Neural progenitor cell (in vitro differentiated cells): ENCODE measurements around the gene C1QA. TPM values are rescaled to one million over a fixed set of nuclear protein-coding genes. Genes with fewer than 3 reads are reported as not detected.

Experiments
- DNase-seq: peaks from one replicate; pipeline ENCODE4 v3.0.0-alpha.2; 2016; ENCODE audit warnings: low spot score
- H2AFZ ChIP-seq: fragments of 200-600 bp; sonication (generic); replicated peaks from 2 replicates; pipeline ENCODE4 v1.6.1; 2016; ENCODE audit warnings: antibody characterized with exemption
- H3F3A ChIP-seq: fragments of 200-600 bp; sonication (generic); 2 replicates; pipeline ENCODE4 v1.6.1; 2016; ENCODE audit warnings: antibody characterized with exemption, low read depth
- H3K27ac ChIP-seq: fragments of 200-600 bp; sonication (generic); 2 replicates; pipeline ENCODE4 v1.5.1; 2016; ENCODE audit warnings: mild to moderate bottlenecking
- H3K27me3 ChIP-seq: fragments of 200-600 bp; sonication (generic); 2 replicates; pipeline ENCODE4 v1.6.1; 2016; ENCODE audit warnings: mild to moderate bottlenecking, moderate library complexity
- H3K36me3 ChIP-seq: fragments of 200-600 bp; sonication (generic); 2 replicates; pipeline ENCODE4 v1.5.1; 2016
- H3K4me1 ChIP-seq: fragments of 200-600 bp; sonication (generic); 2 replicates; pipeline ENCODE4 v1.6.1; 2016; ENCODE audit warnings: mixed run types
- H3K4me2 ChIP-seq: fragments of 200-600 bp; sonication (generic); 2 replicates; pipeline ENCODE4 v1.6.1; 2016
- H3K4me3 ChIP-seq: fragments of 200-600 bp; sonication (generic); 2 replicates; pipeline ENCODE4 v1.5.1; 2016
- H3K79me2 ChIP-seq: fragments of 200-600 bp; sonication (generic); 2 replicates; pipeline ENCODE4 v1.6.1; 2016; ENCODE audit warnings: low read depth
- H3K9ac ChIP-seq: fragments of 200-600 bp; sonication (generic); 2 replicates; pipeline ENCODE4 v1.6.1; 2016
- H3K9me3 ChIP-seq: fragments of 200-600 bp; sonication (generic); 2 replicates; pipeline ENCODE4 v1.5.1; 2016; ENCODE audit warnings: low read depth
- H4K20me1 ChIP-seq: fragments of 200-600 bp; sonication (generic); 2 replicates; pipeline ENCODE4 v1.6.1; 2016; ENCODE audit warnings: low read depth
- H3K27ac Mint-ChIP-seq: 3 replicates; pipeline ENCODE4 v1.8.0; 2021; ENCODE audit warnings: mixed read lengths
- H3K27me3 Mint-ChIP-seq: 2 replicates; pipeline ENCODE4 v1.8.0; 2022; ENCODE audit warnings: low read depth, mild to moderate bottlenecking, inconsistent platforms, moderate library complexity, mixed read lengths; ENCODE audit not compliant: insufficient read depth
- H3K36me3 Mint-ChIP-seq: 3 replicates; pipeline ENCODE4 v1.8.0; 2021; ENCODE audit warnings: mixed read lengths
- H3K4me1 Mint-ChIP-seq: 3 replicates; pipeline ENCODE4 v1.8.0; 2021; ENCODE audit warnings: mixed read lengths
- H3K4me3 Mint-ChIP-seq: 3 replicates; pipeline ENCODE4 v1.8.0; 2021; ENCODE audit warnings: mild to moderate bottlenecking, moderate library complexity, mixed read lengths
- H3K9me3 Mint-ChIP-seq: 3 replicates; pipeline ENCODE4 v1.8.0; 2020; ENCODE audit warnings: mixed read lengths
- CTCF ChIP-seq: fragments of 200-600 bp; sonication (generic); IDR thresholded peaks from 2 replicates; pipeline ENCODE4 v1.5.1; 2017; ENCODE audit warnings: antibody characterized with exemption, mild to moderate bottlenecking
- EZH2 ChIP-seq: fragments of 200-600 bp; sonication (generic); IDR thresholded peaks from 2 replicates; pipeline ENCODE4 v1.6.1; 2017; ENCODE audit warnings: antibody characterized with exemption, mild to moderate bottlenecking, moderate library complexity
- EZH2phosphoT487 ChIP-seq: fragments of 200-600 bp; sonication (generic); IDR thresholded peaks from 2 replicates; pipeline ENCODE4 v1.6.1; 2017; ENCODE audit warnings: antibody characterized with exemption
- total RNA-seq: library from RNA; depleted of rRNA; stranded (reverse); fragments of >200 nt; gene quantifications from 2 replicates; pipeline ENCODE4 v1.2.3, GENCODE V29; 2015; ENCODE audit warnings: low replicate concordance

Gene C1QA
- total RNA-seq, 1 donor from 2014 or later = not detected

GRCh38 chr1:22650089-22650693 is 13.8 kb downstream of the C1QA start:
- Mint-ChIP-seq H3K27me3 (peaks cover 11% of the 10 kb centered on the region), H3K4me1 (peaks cover 18% of the 10 kb centered on the region), H3K9me3 (no peaks in the 10 kb centered on the region), H3K27ac (peak overlapping the region; percentile 11), H3K4me3 (no peak overlapping the region), H3K36me3 (no peaks in the 10 kb centered on the region)
- H3F3A ChIP-seq = peaks cover 8% of the 10 kb centered on the region
- DNase-seq = no peak
- H3K9ac ChIP-seq = no peak overlapping the region
- TF ChIP-seq EZH2 (no peak), CTCF (no peak)
- no peak overlapping the region for H3K4me2 ChIP-seq
- no peak overlapping the region for H3K4me3 ChIP-seq
- no peak overlapping the region for H2AFZ ChIP-seq
- H3K9me3 ChIP-seq = no peaks in the 10 kb centered on the region
- H4K20me1 ChIP-seq = no peaks in the 10 kb centered on the region
- H3K27me3 ChIP-seq = no peaks in the 10 kb centered on the region
- no peaks in the 10 kb centered on the region for H3K79me2 ChIP-seq
- no peaks in the 10 kb centered on the region for H3K36me3 ChIP-seq
- no peaks in the 10 kb centered on the region for H3K4me1 ChIP-seq
- no peak overlapping the region for H3K27ac ChIP-seq

- H3K27me3 Mint-ChIP-seq = peaks cover 15% of the 10 kb centered on the region
- Histone ChIP-seq H3K9ac (no peak overlapping the region), H3K36me3 (no peaks in the 10 kb centered on the region), H4K20me1 (no peaks in the 10 kb centered on the region), H3K27ac (no peak overlapping the region), H3K4me1 (no peaks in the 10 kb centered on the region), H3K4me2 (no peak overlapping the region), H3K4me3 (no peak overlapping the region), H3F3A (peaks cover 8% of the 10 kb centered on the region), H3K27me3 (peaks cover 10% of the 10 kb centered on the region), H3K79me2 (no peaks in the 10 kb centered on the region), H3K9me3 (no peaks in the 10 kb centered on the region), H2AFZ (no peak overlapping the region)
- H3K9me3 Mint-ChIP-seq = no peaks in the 10 kb centered on the region
- peak overlapping the region; percentile 14 for H3K4me3 Mint-ChIP-seq
- no peaks in the 10 kb centered on the region for H3K36me3 Mint-ChIP-seq
- TF ChIP-seq EZH2phosphoT487 (no peak), EZH2 (no peak), CTCF (no peak)
- H3K4me1 Mint-ChIP-seq = peaks cover 18% of the 10 kb centered on the region
- peak overlapping the region; percentile 3 for H3K27ac Mint-ChIP-seq
- no peak for DNase-seq
Measured at GRCh38 chr1:22651941-22652856, 15.8 kb downstream of the C1QA start.

GRCh38 chr1:22652881-22653316 is 16.5 kb downstream of the C1QA start, which contains the start of gene C1QB:
C1QB (plus strand) TSS chr1:22653236; CDS start chr1:22659463, 6,227 bp downstream.
- Histone ChIP-seq H3K9ac (no peak within 1 kb of the TSS), H3K27me3 (peaks cover 12% of the 10 kb centered on the region), H3K27ac (no peak within 1 kb of the TSS), H3K4me2 (no peak within 1 kb of the TSS), H4K20me1 (no peaks in the 10 kb centered on the region), H3K36me3 (no peaks in the 10 kb centered on the region), H3F3A (peaks cover 8% of the 10 kb centered on the region), H3K9me3 (no peaks in the 10 kb centered on the region), H3K4me1 (no peaks in the 10 kb centered on the region), H3K4me3 (no peak within 1 kb of the TSS), H3K79me2 (no peaks in the 10 kb centered on the region), H2AFZ (no peak within 1 kb of the TSS)
- no peak within 1 kb of the TSS for H3K27ac Mint-ChIP-seq
- no peaks in the 10 kb centered on the region for H3K9me3 Mint-ChIP-seq
- H3K4me3 Mint-ChIP-seq = peak within 1 kb of the TSS; percentile 14
- TF ChIP-seq EZH2 (no peak), EZH2phosphoT487 (no peak), CTCF (no peak)
- peaks cover 15% of the 10 kb centered on the region for H3K27me3 Mint-ChIP-seq
- H3K4me1 Mint-ChIP-seq = peaks cover 18% of the 10 kb centered on the region
- no peak for DNase-seq
- no peaks in the 10 kb centered on the region for H3K36me3 Mint-ChIP-seq
